Raji (cell line): Measurements from ENCODE around the gene TMED4.

ENCODE experiments used
- POLR2A ChIP-seq: IDR thresholded peaks from 2 replicates; pipeline ENCODE4 v1.6.1; 2011; ENCODE audit warnings: low read depth, low read length, control low read depth; ENCODE audit not compliant: insufficient read depth

The TMED4 gene

DNA sequence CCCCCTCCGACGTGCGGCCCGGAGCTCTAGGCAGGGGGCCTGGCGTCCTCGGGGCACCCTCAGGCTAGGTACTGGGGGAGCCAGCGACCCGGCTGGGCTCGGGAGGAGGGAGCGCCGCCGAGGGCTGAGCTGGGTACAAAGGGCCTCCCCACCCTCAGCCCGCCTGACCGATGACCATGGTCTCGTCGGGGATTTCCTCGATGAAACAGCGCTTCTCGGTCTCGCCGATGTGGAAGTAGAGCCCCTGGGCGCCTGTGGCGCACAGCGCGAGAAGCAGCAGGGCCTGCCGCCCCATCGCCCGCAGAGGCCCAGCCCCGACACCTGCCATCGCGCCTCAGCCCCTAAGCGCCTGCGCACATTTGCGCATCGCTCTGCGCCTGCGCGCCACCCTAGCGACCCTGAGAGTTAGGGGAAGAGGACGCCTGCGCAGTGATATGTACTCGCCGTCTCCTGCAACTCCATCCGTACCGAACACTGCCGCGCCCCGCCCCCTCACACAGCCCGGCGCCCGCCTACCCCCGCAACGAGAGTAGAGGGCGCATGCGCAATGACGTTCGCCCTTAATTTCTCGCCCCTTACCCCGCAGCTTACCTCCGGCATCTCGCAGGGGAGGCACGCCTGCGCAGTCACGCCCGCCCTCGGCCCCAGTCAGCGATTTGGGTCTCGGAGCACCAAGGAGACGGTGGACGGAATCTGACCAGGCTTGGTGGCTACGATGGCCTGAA, at the start of gene TMED4:
Gene TMED4, minus strand, starts transcription at position 353 of the 725 bp plus-strand sequence. Its CDS starts 25 bp downstream, at position 328.
- peak; percentile 95 for TF ChIP-seq POLR2A

DNA sequence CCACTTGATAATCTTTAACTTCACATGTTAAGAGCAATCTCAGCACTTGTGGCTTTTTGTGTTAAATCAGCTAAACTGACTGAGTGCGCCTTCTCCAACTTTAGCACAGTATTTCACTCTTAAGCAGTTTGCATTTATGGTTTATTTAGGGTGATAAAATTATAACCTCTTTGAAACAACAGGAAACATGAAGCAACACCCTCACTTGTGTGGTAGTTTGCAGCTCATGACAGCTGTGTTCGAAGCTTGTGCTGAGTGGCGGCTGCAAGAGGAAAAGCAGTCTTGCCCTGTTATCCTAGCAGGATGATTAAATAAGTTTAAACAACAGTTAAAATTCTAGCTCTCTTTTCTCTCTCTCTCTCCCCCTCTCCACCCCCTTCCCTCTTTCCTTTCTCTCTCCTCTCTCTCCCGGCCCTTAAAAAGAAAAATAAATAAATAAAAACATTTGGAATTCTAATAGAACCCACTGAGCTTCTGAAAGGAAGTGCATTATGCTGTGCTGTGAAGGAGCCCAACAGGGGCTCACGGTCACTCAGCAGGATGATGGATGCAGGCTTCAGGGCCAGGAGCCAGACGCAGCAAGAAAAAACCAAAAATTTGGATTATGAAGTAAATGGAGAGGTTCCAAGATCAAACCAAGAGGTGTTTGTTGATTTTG, 49.6 kb upstream of the TMED4 start:
- no peak for TF ChIP-seq POLR2A

DNA sequence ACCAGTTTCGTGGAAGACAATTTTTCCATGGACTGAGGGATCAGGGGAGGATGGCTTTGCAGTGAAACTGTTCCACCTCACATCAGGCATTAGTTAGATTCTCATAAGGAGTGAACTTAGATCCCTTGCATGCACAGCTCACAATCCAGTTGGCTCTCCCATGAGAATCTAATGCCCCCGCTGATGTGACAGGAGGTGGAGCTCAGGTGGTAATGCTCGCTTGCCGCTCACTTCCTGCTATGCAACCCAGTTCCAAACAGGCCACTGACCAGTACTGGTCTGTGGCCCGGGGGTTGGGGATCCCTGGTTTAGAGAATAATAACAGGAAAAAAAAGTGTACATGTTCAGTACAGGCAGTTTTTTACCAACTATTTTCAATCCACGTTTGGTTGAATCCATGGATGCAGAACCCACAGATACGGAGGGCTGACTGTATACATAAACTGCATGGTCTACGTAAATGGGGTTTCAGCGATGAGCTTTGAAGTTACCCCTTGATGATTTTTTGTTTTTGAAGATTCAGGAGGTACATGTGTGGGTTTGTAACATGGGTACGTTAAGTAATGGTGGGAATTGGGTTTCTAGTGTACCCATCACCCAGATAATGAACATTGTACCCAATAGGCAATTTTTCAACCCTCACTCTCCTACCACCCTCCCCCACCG, 48.9 kb upstream of the TMED4 start:
- TF ChIP-seq POLR2A, result no peak

DNA sequence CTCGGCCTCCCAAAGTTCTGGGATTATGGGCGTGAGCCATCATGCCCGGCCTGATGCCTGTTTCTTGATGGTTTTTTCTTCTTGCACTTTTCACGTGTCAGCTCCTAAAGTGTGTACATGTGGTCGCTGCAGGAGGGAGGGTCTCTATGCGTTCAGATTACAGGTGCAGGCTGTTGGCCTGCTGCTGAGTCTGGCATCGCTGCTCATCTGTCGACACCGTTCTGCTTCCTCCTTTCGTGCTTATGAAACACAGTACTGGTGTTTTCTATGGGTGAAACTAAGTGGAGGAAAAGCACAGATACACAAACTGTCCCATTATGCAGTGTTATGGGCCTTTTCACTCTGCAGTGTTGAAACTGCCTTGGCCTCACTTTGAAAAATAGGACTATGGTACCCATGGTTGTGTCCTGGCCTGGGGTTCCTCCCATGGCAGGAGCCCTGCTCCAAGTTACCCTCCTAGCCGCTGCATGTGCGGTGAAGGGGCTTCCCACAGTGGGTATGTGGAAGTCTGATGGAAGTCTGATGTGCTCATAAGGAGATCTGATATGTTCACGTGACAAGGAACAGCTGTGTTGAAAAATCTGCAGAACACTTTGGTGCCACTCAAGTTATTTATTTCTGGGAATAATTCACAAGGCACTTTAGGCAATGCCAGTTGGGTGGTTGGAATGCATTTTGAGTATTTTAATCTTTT, 47.9 kb upstream of the TMED4 start:
- TF ChIP-seq POLR2A, result no peak

DNA sequence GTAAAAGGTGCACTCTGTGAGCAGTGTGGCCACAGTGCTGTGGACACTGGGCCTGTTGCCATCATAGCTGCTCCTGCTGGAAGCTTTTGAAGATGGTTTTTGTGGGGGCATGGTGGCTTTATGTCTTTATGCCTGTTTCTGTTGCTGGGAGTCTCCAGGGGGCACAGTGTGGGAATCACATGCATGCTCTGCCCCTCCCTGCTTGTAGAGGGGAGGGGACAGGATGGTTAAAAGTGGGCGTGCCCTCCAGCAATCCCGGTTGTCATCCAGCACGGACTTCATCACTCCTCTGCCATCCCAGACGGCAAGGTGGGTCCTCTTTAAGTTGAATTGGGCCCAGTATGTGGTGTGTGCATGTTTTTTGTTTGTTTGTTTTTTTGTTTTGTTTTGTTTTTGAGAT, 44.6 kb upstream of the TMED4 start:
- TF ChIP-seq POLR2A, result no peak

DNA sequence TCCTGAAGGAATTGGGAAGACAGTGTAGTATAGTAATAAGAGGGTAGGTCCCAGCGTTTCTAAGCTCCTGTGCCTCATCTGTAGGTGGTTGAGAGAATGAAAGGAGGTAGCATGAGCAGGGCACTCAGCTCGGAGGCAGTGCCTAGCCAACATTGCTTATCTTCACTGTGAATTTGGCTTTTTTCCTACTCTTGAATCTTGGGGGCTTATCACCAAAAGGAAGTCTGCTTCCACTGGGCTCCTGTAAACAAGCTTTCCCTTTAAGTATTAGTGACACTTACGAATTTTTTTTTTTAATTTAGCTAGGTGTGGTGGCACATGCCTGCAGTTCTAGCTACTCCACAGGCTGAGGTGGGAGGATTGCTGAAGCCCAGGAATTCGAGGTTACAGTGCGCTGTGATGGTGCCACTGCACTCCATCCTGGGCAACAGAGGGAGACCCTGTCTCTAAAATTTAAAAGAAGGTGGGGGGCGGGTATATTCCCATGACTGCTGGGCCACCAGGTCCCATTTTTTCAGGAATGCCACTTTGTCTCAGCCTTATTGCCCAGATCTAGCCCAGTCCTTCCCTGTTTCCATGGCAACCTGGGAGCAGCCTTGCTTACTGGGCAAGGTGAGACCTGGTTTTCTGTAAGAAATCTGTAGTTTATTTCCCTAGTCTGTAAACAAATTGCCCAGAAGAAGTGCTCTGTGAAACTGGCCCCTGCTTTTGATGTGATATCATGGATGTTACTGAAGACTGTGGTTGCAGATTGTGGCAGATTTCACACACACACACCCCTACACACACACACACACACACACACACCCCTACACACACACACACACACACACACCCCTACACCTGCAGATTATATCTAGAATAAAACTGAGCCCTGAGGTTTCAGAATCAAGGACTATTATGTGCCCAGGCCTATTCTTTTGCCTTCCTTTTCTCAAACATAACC, 43.8 kb upstream of the TMED4 start:
- TF ChIP-seq POLR2A, result no peak

DNA sequence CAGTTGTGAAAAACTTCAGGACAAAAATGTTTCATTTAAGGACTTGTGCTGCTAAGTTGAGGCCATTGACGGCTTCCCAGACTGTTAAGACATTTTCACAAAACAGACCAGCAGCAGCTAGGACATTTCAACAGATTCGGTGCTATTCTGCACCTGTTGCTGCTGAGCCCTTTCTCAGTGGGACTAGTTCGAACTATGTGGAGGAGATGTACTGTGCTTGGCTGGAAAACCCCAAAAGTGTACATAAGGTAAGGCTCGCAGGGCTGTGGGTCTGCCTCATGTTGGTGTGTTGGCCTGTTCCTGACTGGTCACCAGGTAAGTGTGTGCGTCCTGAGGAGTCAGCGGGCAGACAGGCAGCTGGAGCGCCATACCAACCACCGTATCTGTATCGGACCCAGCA, 42.3 kb upstream of the TMED4 start:
- no peak for TF ChIP-seq POLR2A

DNA sequence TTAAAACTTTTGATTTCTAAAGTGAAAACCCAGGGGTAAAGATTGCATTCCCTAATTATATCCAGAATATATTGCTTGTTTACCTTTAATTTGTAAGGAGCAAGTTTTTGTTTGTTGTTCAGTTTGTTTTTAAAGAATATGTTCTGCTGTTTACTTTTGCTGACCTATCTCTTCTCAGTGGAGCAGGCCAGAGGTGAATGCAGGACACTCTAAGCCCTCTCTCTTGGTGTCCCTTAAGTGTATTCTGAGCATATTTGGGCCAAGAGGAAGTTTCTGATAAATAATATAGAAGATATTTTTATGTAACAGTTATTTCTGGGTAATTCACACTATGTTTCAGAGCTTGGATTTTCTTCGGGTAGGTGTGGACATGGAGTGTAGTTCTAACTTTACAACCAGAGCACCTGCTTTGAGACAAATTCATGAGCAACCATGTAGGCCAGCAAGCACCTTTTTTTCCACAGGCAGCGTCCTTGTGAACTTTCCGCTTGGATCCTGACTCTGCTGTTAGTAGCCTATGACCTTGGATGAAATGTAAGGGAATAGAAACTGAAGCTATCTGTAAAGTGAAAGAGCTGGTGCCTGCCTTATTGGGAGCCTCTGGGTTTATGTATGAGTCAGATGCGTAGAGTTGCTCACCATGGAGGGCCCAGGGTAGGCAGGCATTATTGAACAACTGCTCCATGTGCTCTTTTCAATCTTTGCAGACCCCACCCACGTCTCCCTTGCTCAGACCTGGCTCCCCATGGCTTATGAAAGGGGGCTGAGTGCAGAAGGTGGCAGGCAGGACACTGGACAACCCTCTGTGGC, 40.5 kb upstream of the TMED4 start:
- no peak for TF ChIP-seq POLR2A

DNA sequence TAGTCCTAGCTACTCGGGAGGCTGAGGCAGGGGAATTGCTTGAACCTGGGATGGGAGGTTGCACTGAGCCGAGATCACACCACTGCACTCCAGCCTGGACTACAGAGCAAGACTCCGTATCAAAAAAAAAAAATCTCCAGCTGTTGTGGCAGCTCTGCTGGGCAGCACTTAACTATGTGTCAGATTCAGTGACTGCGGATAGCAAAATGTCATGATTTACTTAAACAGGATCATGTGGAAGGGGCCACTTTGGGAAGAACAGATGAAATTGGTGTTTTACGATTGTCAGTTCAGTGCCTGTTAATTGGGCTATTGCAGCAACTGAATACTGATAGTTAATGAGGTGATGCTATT, 39.7 kb upstream of the TMED4 start:
- no peak for TF ChIP-seq POLR2A

DNA sequence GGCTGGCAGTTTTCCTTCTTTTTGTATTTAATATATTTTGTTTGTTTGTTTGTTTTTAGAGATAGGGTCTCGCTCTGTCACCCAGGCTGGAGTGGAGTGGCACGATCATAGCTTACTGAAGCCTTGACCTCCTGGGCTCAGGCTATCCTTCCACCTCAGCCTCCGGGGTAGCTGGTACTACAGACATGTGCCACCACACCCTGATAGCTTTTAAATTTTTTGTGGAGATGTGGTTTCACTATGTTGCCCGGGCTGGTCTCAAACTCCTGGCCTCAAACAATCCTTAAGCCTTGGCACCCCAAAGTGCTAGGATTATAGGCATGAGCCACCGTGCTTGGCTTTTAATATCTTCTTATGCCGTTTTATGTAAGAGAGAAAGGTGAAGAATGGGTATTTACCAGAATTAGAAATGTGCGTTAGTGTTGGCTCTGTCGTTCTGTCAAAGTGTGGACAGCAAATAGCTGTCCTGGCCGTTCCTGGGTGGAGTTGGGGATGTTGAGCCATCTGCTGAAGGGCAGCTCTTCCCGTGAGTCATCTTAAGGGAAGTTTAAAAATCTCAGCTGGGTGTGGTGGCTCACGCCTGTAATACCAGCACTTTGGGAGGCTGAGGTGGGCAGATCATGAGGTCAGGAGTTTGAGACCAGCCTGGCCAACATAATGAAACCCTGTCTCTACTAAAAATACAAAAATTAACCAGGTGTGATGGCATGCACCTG, 39.2 kb upstream of the TMED4 start:
- no peak for TF ChIP-seq POLR2A

DNA sequence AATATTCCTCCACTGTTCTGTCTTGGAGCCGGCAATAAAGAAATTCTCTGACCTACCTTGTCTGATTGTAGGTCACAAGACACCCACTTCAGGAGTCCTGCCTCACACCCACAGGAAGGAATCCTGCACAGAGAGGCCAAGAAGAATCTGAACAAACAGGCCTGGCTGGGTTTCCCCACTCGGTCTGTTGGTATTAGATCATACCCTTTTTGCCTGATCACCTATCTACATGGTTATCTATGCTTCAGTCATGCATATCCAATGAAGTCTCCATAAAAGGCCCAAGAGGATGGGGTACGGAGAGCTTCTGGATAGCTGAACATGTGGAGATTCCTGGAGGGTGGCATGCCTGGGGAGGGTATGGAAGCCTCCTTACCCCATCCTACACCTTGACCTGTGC, 36.7 kb upstream of the TMED4 start:
- TF ChIP-seq POLR2A, result no peak

DNA sequence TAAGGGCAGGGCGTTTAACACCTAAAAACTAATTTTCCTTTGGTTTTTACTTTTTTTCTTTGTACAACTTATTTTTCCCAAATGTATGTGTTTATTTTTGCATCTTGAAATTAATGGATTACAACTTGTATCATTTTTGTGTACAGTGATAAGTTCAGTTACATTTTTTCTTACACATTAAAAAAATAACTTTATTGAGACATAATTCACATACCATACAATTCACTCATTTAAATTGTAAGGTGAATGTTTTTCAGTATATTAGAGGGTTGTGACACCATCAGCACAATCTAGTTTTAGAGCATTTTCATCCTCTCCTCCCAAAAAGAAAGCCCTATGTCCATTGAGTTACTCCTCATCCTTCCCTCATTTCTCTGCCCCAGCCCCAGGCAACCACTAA, 36.0 kb upstream of the TMED4 start:
- TF ChIP-seq POLR2A, result no peak

DNA sequence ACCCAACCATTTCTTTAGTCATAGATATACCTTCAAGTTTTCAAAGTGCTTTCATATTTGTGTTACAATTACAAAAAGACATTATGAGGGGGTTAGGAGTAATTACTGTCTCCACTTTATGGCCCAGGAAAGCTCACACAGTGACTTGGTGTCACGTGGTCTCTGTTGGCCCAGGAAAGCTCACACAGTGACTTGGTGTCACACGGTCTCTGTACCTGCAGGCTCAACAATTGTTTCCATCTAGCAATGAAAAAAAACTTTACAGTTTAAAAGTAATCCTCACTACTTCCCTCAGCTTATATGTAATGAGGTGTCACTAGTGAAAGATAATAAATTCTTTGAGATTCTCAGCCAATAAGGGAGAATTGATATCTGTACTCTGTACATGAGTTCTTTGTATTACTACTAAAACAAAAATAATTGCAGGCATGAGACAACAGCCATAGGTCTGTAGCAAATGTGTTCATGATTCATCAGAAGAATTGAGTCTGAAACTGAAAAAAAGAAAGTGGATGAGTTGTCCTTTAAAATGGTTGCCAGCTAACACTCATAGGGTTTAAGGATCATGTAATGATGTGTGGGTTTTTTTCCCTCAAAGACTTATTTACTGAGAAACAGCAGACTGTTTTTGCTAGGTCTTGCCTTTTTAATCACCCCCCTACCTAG, 35.3 kb upstream of the TMED4 start:
- no peak for TF ChIP-seq POLR2A
